Measurements from ENCODE around the gene GLYATL3.

Gene GLYATL3

GRCh38 chr6:49513153-49513989, 13.6 kb downstream of the GLYATL3 start:
- Histone ChIP-seq H3K27ac (ENCODE audit: low read length) (no peak overlapping the region), H3K4me3 (ENCODE audit: low read length) (no peak overlapping the region), H3K4me1 (ENCODE audit: control insufficient read depth, insufficient read depth, low read length) (no peaks in the 10 kb centered on the region), H3K36me3 (ENCODE audit: control insufficient read depth, insufficient read depth, low read length) (no peaks in the 10 kb centered on the region), H3K27me3 (ENCODE audit: control insufficient read depth, insufficient read depth, low read length) (no peaks in the 10 kb centered on the region), H3K9me3 (ENCODE audit: control insufficient read depth, insufficient read depth, low read length) (no peaks in the 10 kb centered on the region)
- no peak for DNase-seq (ENCODE audit: low read depth, low spot score)
- WGBS (ENCODE audit: insufficient coverage, insufficient read length), result no CpG with 5 or more reads among the region's 2 CpGs

- Histone ChIP-seq H3K4me1 (ENCODE audit: control insufficient read depth, insufficient read depth, low read length) (no peaks in the 10 kb centered on the region), H3K4me3 (ENCODE audit: low read length) (no peak overlapping the region), H3K9me3 (ENCODE audit: control insufficient read depth, insufficient read depth, low read length) (no peaks in the 10 kb centered on the region), H3K27ac (ENCODE audit: low read length) (no peak overlapping the region), H3K36me3 (ENCODE audit: control insufficient read depth, insufficient read depth, low read length) (no peaks in the 10 kb centered on the region), H3K27me3 (ENCODE audit: control insufficient read depth, insufficient read depth, low read length) (no peaks in the 10 kb centered on the region)
- DNase-seq (ENCODE audit: low read depth, low spot score), result no peak
- no CpG with 5 or more reads among the region's 8 CpGs for WGBS (ENCODE audit: insufficient coverage, insufficient read length)
Observed at GRCh38 chr6:49514571-49515484, 15.1 kb downstream of the GLYATL3 start.

- DNase-seq (ENCODE audit: low read depth, low spot score), result no peak
- no peaks in the 10 kb centered on the region for H3K36me3 ChIP-seq (ENCODE audit: control insufficient read depth, insufficient read depth, low read length)
- no peaks in the 10 kb centered on the region for H3K9me3 ChIP-seq (ENCODE audit: control insufficient read depth, insufficient read depth, low read length)
- no peak overlapping the region for H3K4me3 ChIP-seq (ENCODE audit: low read length)
- WGBS (ENCODE audit: insufficient coverage, insufficient read length), result no CpG with 5 or more reads among the region's 10 CpGs
- H3K27ac ChIP-seq (ENCODE audit: low read length), result no peak overlapping the region
- H3K4me1 ChIP-seq (ENCODE audit: control insufficient read depth, insufficient read depth, low read length), result no peaks in the 10 kb centered on the region
- H3K27me3 ChIP-seq (ENCODE audit: control insufficient read depth, insufficient read depth, low read length), result no peaks in the 10 kb centered on the region
Observed at GRCh38 chr6:49515485-49516146, 15.9 kb downstream of the GLYATL3 start.

GRCh38 chr6:49516147-49516505, 16.4 kb downstream of the GLYATL3 start:
- Histone ChIP-seq H3K9me3 (ENCODE audit: control insufficient read depth, insufficient read depth, low read length) (no peaks in the 10 kb centered on the region), H3K27ac (ENCODE audit: low read length) (no peak overlapping the region), H3K36me3 (ENCODE audit: control insufficient read depth, insufficient read depth, low read length) (no peaks in the 10 kb centered on the region), H3K4me3 (ENCODE audit: low read length) (no peak overlapping the region), H3K4me1 (ENCODE audit: control insufficient read depth, insufficient read depth, low read length) (no peaks in the 10 kb centered on the region), H3K27me3 (ENCODE audit: control insufficient read depth, insufficient read depth, low read length) (no peaks in the 10 kb centered on the region)
- no CpG with 5 or more reads among the region's 4 CpGs for WGBS (ENCODE audit: insufficient coverage, insufficient read length)
- no peak for DNase-seq (ENCODE audit: low read depth, low spot score)

GRCh38 chr6:49517919-49518318, 18.2 kb downstream of the GLYATL3 start:
- DNase-seq (ENCODE audit: low read depth, low spot score), result no peak
- Histone ChIP-seq H3K4me3 (ENCODE audit: low read length) (no peak overlapping the region), H3K27me3 (ENCODE audit: control insufficient read depth, insufficient read depth, low read length) (no peaks in the 10 kb centered on the region), H3K27ac (ENCODE audit: low read length) (no peak overlapping the region), H3K4me1 (ENCODE audit: control insufficient read depth, insufficient read depth, low read length) (no peaks in the 10 kb centered on the region), H3K36me3 (ENCODE audit: control insufficient read depth, insufficient read depth, low read length) (no peaks in the 10 kb centered on the region), H3K9me3 (ENCODE audit: control insufficient read depth, insufficient read depth, low read length) (no peaks in the 10 kb centered on the region)
- WGBS (ENCODE audit: insufficient coverage, insufficient read length), result no CpG with 5 or more reads among the region's 2 CpGs

- WGBS (ENCODE audit: insufficient coverage, insufficient read length), result no CpG with 5 or more reads among the region's 1 CpG
- H3K36me3 ChIP-seq (ENCODE audit: control insufficient read depth, insufficient read depth, low read length), result no peaks in the 10 kb centered on the region
- H3K27ac ChIP-seq (ENCODE audit: low read length), result no peak overlapping the region
- DNase-seq (ENCODE audit: low read depth, low spot score), result no peak
- no peaks in the 10 kb centered on the region for H3K27me3 ChIP-seq (ENCODE audit: control insufficient read depth, insufficient read depth, low read length)
- no peaks in the 10 kb centered on the region for H3K9me3 ChIP-seq (ENCODE audit: control insufficient read depth, insufficient read depth, low read length)
- no peak overlapping the region for H3K4me3 ChIP-seq (ENCODE audit: low read length)
- no peaks in the 10 kb centered on the region for H3K4me1 ChIP-seq (ENCODE audit: control insufficient read depth, insufficient read depth, low read length)
Observed at GRCh38 chr6:49519660-49520059, 19.9 kb downstream of the GLYATL3 start.

- no CpG with 5 or more reads among the region's 7 CpGs for WGBS (ENCODE audit: insufficient coverage, insufficient read length)
- Histone ChIP-seq H3K4me1 (ENCODE audit: control insufficient read depth, insufficient read depth, low read length) (no peaks in the 10 kb centered on the region; the same call in 1 of the 2 replicates), H3K9me3 (ENCODE audit: control insufficient read depth, insufficient read depth, low read length) (no peaks in the 10 kb centered on the region), H3K4me3 (ENCODE audit: low read length) (no peak overlapping the region), H3K27me3 (ENCODE audit: control insufficient read depth, insufficient read depth, low read length) (no peaks in the 10 kb centered on the region), H3K36me3 (ENCODE audit: control insufficient read depth, insufficient read depth, low read length) (no peaks in the 10 kb centered on the region), H3K27ac (ENCODE audit: low read length) (no peak overlapping the region)
- no peak for DNase-seq (ENCODE audit: low read depth, low spot score)
Observed at GRCh38 chr6:49522710-49523593, 23.2 kb downstream of the GLYATL3 start.

GRCh38 chr6:49523901-49524300, 24.2 kb downstream of the GLYATL3 start:
- Histone ChIP-seq H3K27ac (ENCODE audit: low read length) (no peak overlapping the region), H3K4me1 (ENCODE audit: control insufficient read depth, insufficient read depth, low read length) (no peaks in the 10 kb centered on the region; the same call in 1 of the 2 replicates), H3K9me3 (ENCODE audit: control insufficient read depth, insufficient read depth, low read length) (no peaks in the 10 kb centered on the region), H3K27me3 (ENCODE audit: control insufficient read depth, insufficient read depth, low read length) (no peaks in the 10 kb centered on the region), H3K36me3 (ENCODE audit: control insufficient read depth, insufficient read depth, low read length) (no peaks in the 10 kb centered on the region), H3K4me3 (ENCODE audit: low read length) (no peak overlapping the region)
- WGBS (ENCODE audit: insufficient coverage, insufficient read length), result no CpG with 5 or more reads among the region's 1 CpG
- no peak for DNase-seq (ENCODE audit: low read depth, low spot score)

- H3K4me1 ChIP-seq (ENCODE audit: control insufficient read depth, insufficient read depth, low read length), result no peaks in the 10 kb centered on the region; the same call in 1 of the 2 replicates
- H3K4me3 ChIP-seq (ENCODE audit: low read length), result no peak overlapping the region
- H3K9me3 ChIP-seq (ENCODE audit: control insufficient read depth, insufficient read depth, low read length), result no peaks in the 10 kb centered on the region
- no peak overlapping the region for H3K27ac ChIP-seq (ENCODE audit: low read length)
- WGBS (ENCODE audit: insufficient coverage, insufficient read length), result no CpG with 5 or more reads among the region's 7 CpGs
- no peaks in the 10 kb centered on the region for H3K36me3 ChIP-seq (ENCODE audit: control insufficient read depth, insufficient read depth, low read length)
- no peaks in the 10 kb centered on the region for H3K27me3 ChIP-seq (ENCODE audit: control insufficient read depth, insufficient read depth, low read length)
- no peak for DNase-seq (ENCODE audit: low read depth, low spot score)
Observed at GRCh38 chr6:49524541-49524940, 24.8 kb downstream of the GLYATL3 start.
